GM10266 (cell line): ENCODE results near the gene KRT3.
"Not testable (repeated sequence)": the region's sequence is repeated elsewhere in the genome, so short reads cannot be mapped to it uniquely, and the experiment has no call there.

Experiments used
- DNase-seq: peaks from one replicate; pipeline ENCODE4 v3.0.0; 2012; ENCODE audit errors: extremely low spot score
- CTCF ChIP-seq: IDR thresholded peaks from 2 replicates; pipeline ENCODE4 v1.5.1; 2012; ENCODE audit warnings: mild to moderate bottlenecking, low read depth; ENCODE audit not compliant: control insufficient read depth, insufficient read depth; ENCODE audit errors: missing control alignments

KRT3 gene

GRCh38 chr12:52753283-52753682 is 42.6 kb downstream of the KRT3 start:
- DNase-seq: no peak
- TF ChIP-seq CTCF: no peak

DNA sequence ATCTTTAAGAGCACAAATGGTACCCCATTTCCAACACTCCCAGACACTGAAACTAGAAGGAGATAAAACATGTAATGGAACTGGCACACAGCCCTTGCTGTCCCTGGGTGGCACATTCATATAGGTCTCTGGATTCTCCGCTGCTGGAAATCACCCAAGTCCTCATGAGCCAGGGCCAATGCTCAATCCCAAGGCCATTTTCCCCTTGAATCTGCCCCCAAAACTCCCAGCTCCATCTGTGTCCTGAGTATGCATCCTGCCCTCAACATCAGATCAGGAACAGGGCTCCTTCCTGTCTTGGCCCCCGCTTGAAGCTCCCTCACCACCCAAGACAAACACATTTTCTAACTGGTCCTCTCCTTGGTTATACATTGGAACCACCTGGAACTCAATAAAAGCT is 43.4 kb downstream of the KRT3 start:
- TF ChIP-seq CTCF: no peak
- no peak for DNase-seq

- no peak for TF ChIP-seq CTCF
- no peak for DNase-seq
These were observed 44.1 kb downstream of the KRT3 start for GRCh38 chr12:52751795-52752194.

DNA sequence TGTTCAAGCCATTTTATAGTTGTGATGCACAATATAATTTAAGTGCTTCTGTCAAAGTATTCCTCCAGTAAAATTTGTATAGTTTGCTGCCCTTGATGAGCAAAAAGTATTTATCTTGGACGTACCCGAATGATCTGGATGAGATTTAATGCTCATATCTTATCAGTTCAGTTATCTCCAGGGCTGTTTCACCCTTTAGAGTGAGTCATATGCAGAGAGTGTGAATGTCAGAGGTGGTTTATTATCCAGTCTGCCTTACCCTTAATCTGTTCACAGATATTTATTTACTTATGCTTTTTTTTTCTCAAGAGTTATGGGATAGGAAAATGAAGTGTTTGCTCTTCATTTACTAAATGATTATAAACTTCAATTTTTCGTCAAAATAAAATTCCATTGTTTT is 45.4 kb downstream of the KRT3 start:
- not testable (repeated sequence) for DNase-seq

DNA sequence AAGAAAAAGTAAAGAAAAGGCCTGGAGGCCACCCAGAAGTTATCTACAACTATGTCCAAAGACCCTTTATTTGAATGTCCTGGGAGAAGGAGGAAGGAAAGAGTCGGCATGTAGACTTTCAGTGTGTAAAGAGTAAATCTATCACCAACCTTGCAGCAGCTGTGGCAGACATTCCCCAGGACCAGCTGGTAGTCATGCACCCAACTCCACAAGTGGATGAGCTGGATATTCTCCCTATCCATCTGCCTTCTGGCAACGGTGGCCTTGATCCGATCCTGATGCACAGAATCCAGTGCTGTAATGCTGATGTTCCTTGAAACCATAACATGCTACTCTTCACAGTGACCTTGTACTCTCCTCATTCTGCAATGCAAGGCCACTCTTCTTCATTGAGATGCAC is 46.1 kb downstream of the KRT3 start:
- TF ChIP-seq CTCF: no peak

GRCh38 chr12:52748578-52748977 is 47.3 kb downstream of the KRT3 start:
- no peak for TF ChIP-seq CTCF
- no peak for DNase-seq

More for the DNA sequence above, 46.1 kb downstream of the KRT3 start:
- DNase-seq: no peak

- DNase-seq: no peak
- no peak for TF ChIP-seq CTCF
These were observed 50.4 kb downstream of the KRT3 start for GRCh38 chr12:52745554-52745953.

DNA sequence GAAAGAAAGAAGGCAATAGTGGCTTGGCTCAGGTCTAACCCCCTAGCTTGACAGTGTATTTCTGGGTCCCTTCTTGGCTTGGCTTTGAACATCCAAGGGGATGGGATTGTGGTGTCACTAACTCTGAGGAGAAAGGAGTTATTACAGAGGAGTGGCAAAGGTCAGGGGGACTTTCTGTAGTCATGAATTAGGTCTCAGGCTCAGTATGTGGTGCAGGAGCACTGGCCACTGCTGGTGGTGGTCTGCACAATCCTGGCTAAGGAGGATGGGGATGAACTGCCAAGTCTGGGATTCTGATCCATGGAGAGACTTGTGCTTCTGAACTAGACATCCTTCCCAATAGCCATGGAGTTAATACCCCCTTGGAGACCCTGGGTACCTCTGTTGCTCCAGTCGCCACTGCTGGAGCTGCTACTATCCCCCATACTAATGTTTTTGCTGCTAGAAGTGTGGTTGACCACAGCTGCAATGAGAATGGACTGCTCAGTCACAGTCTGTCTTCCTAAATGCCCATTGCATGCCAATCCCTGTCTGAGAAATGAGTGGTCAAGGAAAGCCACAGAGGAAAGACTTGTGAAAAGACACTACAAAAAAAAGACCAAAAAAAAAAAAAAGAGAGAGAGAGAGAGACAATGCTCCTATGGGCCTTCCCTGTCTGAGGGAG is 51.3 kb downstream of the KRT3 start:
- TF ChIP-seq CTCF: no peak
- no peak for DNase-seq
